ENCODE results near the gene E2F1. TPM values are rescaled to one million over a fixed set of nuclear protein-coding genes. Genes with fewer than 3 reads are reported as not detected.
"Not testable (repeated sequence)": the region's sequence is repeated elsewhere in the genome, so short reads cannot be mapped to it uniquely, and the experiment has no call there.

E2F1 gene
- polyA plus RNA-seq, 1 experiment, result 2.6 TPM

- CTCF ChIA-PET, result no interaction called here
- Histone ChIP-seq H3K27ac (ENCODE audit: low read depth, low read length) (no peak overlapping the region), H3K27me3 (ENCODE audit: control insufficient read depth, insufficient read depth, low read length) (no peaks in the 10 kb centered on the region), H3K4me3 (ENCODE audit: low read depth, low read length) (no peak overlapping the region), H3K9me3 (ENCODE audit: control insufficient read depth, insufficient read depth, low read length) (no peaks in the 10 kb centered on the region)
- DNase-seq (ENCODE audit: low read depth, low spot score), result no peak
- TF ChIP-seq CTCF (IDR thresholded peaks at IDR 0.05; ENCODE audit: low read depth, low read length), result no peak
- POLR2A ChIA-PET, result no interaction called here
These were observed 50.8 kb downstream of the E2F1 start for GRCh38 chr20:33635341-33635740.

- H3K27me3 ChIP-seq (ENCODE audit: control insufficient read depth, insufficient read depth, low read length); DNase-seq (ENCODE audit: low read depth, low spot score); H3K9me3 ChIP-seq (ENCODE audit: control insufficient read depth, insufficient read depth, low read length); CTCF ChIA-PET; POLR2A ChIA-PET; H3K27ac ChIP-seq (ENCODE audit: low read depth, low read length); H3K4me3 ChIP-seq (ENCODE audit: low read depth, low read length): not testable (repeated sequence)
These were observed 54.3 kb downstream of the E2F1 start for GRCh38 chr20:33631910-33632309.

- CTCF ChIA-PET, result no interaction called here
- Histone ChIP-seq H3K27me3 (ENCODE audit: control insufficient read depth, insufficient read depth, low read length) (no peaks in the 10 kb centered on the region), H3K4me3 (ENCODE audit: low read depth, low read length) (no peak overlapping the region), H3K27ac (ENCODE audit: low read depth, low read length) (no peak overlapping the region), H3K9me3 (ENCODE audit: control insufficient read depth, insufficient read depth, low read length) (no peaks in the 10 kb centered on the region)
- no peak for DNase-seq (ENCODE audit: low read depth, low spot score)
- TF ChIP-seq CTCF (IDR thresholded peaks at IDR 0.05; ENCODE audit: low read depth, low read length), result no peak
- POLR2A ChIA-PET, result no interaction called here
These were observed 55.7 kb downstream of the E2F1 start for GRCh38 chr20:33630507-33630906.

GRCh38 chr20:33629979-33630378 lies 56.2 kb downstream of the E2F1 start:
- DNase-seq (ENCODE audit: low read depth, low spot score), result no peak

GRCh38 chr20:33629533-33629932 lies 56.7 kb downstream of the E2F1 start:
- no peak for DNase-seq (ENCODE audit: low read depth, low spot score)
- H3K27ac ChIP-seq (ENCODE audit: low read depth, low read length), result no peak overlapping the region
- H3K9me3 ChIP-seq (ENCODE audit: control insufficient read depth, insufficient read depth, low read length), result no peaks in the 10 kb centered on the region
- CTCF ChIA-PET, result no interaction called here
- H3K27me3 ChIP-seq (ENCODE audit: control insufficient read depth, insufficient read depth, low read length), result no peaks in the 10 kb centered on the region
- TF ChIP-seq CTCF (IDR thresholded peaks at IDR 0.05; ENCODE audit: low read depth, low read length), result no peak
- H3K4me3 ChIP-seq (ENCODE audit: low read depth, low read length), result no peak overlapping the region
- POLR2A ChIA-PET, result no interaction called here

More at GRCh38 chr20:33629979-33630378, 56.2 kb downstream of the E2F1 start:
- TF ChIP-seq CTCF (IDR thresholded peaks at IDR 0.05; ENCODE audit: low read depth, low read length), result no peak
- Histone ChIP-seq H3K9me3 (ENCODE audit: control insufficient read depth, insufficient read depth, low read length) (no peaks in the 10 kb centered on the region), H3K27me3 (ENCODE audit: control insufficient read depth, insufficient read depth, low read length) (no peaks in the 10 kb centered on the region), H3K4me3 (ENCODE audit: low read depth, low read length) (no peak overlapping the region), H3K27ac (ENCODE audit: low read depth, low read length) (no peak overlapping the region)
- ChIA-PET POLR2A (no interaction called here), CTCF (no interaction called here)

GRCh38 chr20:33627577-33628216 lies 58.5 kb downstream of the E2F1 start:
- H3K27me3 ChIP-seq (ENCODE audit: control insufficient read depth, insufficient read depth, low read length), result no peaks in the 10 kb centered on the region
- DNase-seq (ENCODE audit: low read depth, low spot score), result no peak
- no peaks in the 10 kb centered on the region for H3K9me3 ChIP-seq (ENCODE audit: control insufficient read depth, insufficient read depth, low read length)
- H3K4me3 ChIP-seq (ENCODE audit: low read depth, low read length), result no peak overlapping the region
- CTCF ChIA-PET, result no interaction called here
- POLR2A ChIA-PET, result no interaction called here
- no peak overlapping the region for H3K27ac ChIP-seq (ENCODE audit: low read depth, low read length)
- TF ChIP-seq CTCF (IDR thresholded peaks at IDR 0.05; ENCODE audit: low read depth, low read length), result no peak

Measured in AG04450 (cell line).